A549 (cell line): ENCODE measurements around the gene SDHB.

ENCODE experiments used
- CHD4 ChIP-seq: fragments of 200-600 bp; sonication (generic); IDR thresholded peaks from 2 replicates; pipeline ENCODE4 v1.6.1; 2016; ENCODE audit warnings: antibody characterized with exemption, mild to moderate bottlenecking, borderline replicate concordance
- MYC ChIP-seq: IDR thresholded peaks from 2 replicates; pipeline ENCODE4 v1.6.1; 2012; ENCODE audit warnings: mild to moderate bottlenecking, inconsistent platforms, low read length, improper control_type of control experiment, borderline replicate concordance
- NR3C1 ChIP-seq: fragments of >200 bp; sonication (Bioruptor Twin); formaldehyde crosslinking; IDR thresholded peaks from 3 replicates; pipeline ENCODE4 v1.6.1; 2017
- POLR2A ChIP-seq: IDR thresholded peaks from 2 replicates; pipeline ENCODE4 v1.6.1; 2012; ENCODE audit warnings: mild to moderate bottlenecking, low read length
- POLR2AphosphoS2 ChIP-seq: conservative IDR thresholded peaks from 2 replicates; pipeline ENCODE4 v1.6.1; 2012; ENCODE audit warnings: low read length, improper control_type of control experiment, inconsistent platforms
- RFX5 ChIP-seq: fragments of 450-650 bp; IDR thresholded peaks from 2 replicates; pipeline ENCODE4 v1.7.1; 2014; ENCODE audit warnings: antibody characterized with exemption, mild to moderate bottlenecking, moderate library complexity
- TF ChIP-seq, protein P1 (sequence below): IDR thresholded peaks from 2 replicates; pipeline ENCODE4 v1.6.1; 2012
- TF ChIP-seq, protein P2 (sequence below): fragments of 150-350 bp; IDR thresholded peaks from 2 replicates; pipeline ENCODE4 v1.6.1; 2014; ENCODE audit warnings: low read depth, mild to moderate bottlenecking, low read length
- TF ChIP-seq, protein P3 (sequence below): fragments of >200 bp; sonication (Bioruptor Twin); formaldehyde crosslinking; IDR thresholded peaks from 3 replicates; pipeline ENCODE4 v1.5.1; 2016
- TF ChIP-seq, protein P4 (sequence below): IDR thresholded peaks from 2 replicates; pipeline ENCODE4 v1.6.1; 2012

DNA sequence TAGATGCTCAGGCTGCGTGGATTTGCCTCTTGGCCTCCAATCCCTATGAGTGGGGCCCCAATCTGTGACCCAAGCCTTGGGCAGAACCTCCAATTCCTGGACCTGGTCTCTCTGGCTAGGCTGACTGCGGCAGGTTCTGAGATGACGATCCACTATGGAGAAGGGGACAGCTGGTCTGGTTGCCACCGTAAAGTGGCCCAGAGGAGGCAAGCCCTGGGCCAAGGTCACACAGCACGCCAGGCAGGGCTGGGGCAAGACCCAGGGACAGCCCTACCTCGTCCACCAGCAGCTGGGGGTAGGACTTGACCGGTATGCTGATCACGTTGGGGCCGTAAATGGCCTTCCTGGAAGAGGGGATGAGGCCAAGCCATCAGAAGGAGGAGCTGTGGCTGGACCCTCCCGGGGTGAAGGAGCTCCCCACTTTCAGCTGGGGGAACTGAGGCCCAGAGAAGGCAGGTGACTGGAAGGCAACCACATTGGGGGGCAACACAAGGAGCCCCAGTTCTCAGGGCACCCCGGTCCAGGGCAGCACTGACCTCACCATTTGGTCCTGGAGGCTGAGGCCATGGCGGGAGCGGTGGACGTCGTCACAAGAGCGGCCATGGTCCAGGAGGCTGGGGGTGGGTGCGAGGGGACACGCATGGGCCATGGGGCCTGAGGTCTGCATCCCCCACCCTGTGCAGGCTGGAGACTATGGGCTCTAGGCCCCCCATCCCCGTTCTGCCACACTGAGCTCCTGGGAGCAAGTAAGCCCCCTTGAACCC is 51.9 kb downstream of the SDHB start:
- no peak for TF ChIP-seq POLR2A
- no peak for TF ChIP-seq NR3C1
- TF ChIP-seq, protein P1, sequence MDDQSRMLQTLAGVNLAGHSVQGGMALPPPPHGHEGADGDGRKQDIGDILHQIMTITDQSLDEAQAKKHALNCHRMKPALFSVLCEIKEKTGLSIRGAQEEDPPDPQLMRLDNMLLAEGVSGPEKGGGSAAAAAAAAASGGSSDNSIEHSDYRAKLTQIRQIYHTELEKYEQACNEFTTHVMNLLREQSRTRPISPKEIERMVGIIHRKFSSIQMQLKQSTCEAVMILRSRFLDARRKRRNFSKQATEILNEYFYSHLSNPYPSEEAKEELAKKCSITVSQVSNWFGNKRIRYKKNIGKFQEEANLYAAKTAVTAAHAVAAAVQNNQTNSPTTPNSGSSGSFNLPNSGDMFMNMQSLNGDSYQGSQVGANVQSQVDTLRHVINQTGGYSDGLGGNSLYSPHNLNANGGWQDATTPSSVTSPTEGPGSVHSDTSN, result no peak
- TF ChIP-seq CHD4, result no peak
- no peak for TF ChIP-seq RFX5
- TF ChIP-seq, protein P2, sequence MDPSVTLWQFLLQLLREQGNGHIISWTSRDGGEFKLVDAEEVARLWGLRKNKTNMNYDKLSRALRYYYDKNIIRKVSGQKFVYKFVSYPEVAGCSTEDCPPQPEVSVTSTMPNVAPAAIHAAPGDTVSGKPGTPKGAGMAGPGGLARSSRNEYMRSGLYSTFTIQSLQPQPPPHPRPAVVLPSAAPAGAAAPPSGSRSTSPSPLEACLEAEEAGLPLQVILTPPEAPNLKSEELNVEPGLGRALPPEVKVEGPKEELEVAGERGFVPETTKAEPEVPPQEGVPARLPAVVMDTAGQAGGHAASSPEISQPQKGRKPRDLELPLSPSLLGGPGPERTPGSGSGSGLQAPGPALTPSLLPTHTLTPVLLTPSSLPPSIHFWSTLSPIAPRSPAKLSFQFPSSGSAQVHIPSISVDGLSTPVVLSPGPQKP, result no peak
- TF ChIP-seq, protein P3, sequence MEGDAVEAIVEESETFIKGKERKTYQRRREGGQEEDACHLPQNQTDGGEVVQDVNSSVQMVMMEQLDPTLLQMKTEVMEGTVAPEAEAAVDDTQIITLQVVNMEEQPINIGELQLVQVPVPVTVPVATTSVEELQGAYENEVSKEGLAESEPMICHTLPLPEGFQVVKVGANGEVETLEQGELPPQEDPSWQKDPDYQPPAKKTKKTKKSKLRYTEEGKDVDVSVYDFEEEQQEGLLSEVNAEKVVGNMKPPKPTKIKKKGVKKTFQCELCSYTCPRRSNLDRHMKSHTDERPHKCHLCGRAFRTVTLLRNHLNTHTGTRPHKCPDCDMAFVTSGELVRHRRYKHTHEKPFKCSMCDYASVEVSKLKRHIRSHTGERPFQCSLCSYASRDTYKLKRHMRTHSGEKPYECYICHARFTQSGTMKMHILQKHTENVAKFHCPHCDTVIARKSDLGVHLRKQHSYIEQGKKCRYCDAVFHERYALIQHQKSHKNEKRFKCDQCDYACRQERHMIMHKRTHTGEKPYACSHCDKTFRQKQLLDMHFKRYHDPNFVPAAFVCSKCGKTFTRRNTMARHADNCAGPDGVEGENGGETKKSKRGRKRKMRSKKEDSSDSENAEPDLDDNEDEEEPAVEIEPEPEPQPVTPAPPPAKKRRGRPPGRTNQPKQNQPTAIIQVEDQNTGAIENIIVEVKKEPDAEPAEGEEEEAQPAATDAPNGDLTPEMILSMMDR, result no peak
- no peak for TF ChIP-seq MYC
- no peak for TF ChIP-seq POLR2AphosphoS2
- TF ChIP-seq, protein P4, sequence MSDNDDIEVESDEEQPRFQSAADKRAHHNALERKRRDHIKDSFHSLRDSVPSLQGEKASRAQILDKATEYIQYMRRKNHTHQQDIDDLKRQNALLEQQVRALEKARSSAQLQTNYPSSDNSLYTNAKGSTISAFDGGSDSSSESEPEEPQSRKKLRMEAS, result no peak
